ENCODE results near the gene ERG. TPM values are rescaled to one million over a fixed set of nuclear protein-coding genes. Genes with fewer than 3 reads are reported as not detected.

Gene ERG
- total and polyA plus RNA-seq, 4 donors: 3.3 to 6.0 (median 4.1) TPM

GRCh38 chr21:38356883-38357625 is 141.2 kb downstream of the ERG start:
- TF ChIP-seq FOXA1 (IDR thresholded peaks at IDR 0.05): no peak
- TF ChIP-seq GABPA (IDR thresholded peaks at IDR 0.05 in 1 of 2, conservative IDR thresholded peaks at IDR 0.05 in 1 of 2): no peak
- TF ChIP-seq RAD21 (IDR thresholded peaks at IDR 0.05): no peak
- no peak for TF ChIP-seq TAF1 (conservative IDR thresholded peaks at IDR 0.05)
- TF ChIP-seq HNF4A (conservative IDR thresholded peaks at IDR 0.05): no peak
- no peak for TF ChIP-seq FOXA2 (IDR thresholded peaks at IDR 0.05)
- TF ChIP-seq RXRA (IDR thresholded peaks at IDR 0.05): no peak
- no peak for TF ChIP-seq JUND (IDR thresholded peaks at IDR 0.05)
- TF ChIP-seq NR2F2 (IDR thresholded peaks at IDR 0.05): no peak
- TF ChIP-seq ATF3 (IDR thresholded peaks at IDR 0.05): no peak
- Histone ChIP-seq H3K27me3 (ENCODE audit: control insufficient read depth in 4 of 4, insufficient read depth in 4 of 4, low read length in 3 of 4) (peaks cover 0 to 1% (median 0%) of the 10 kb centered on the region in 4 donors), H3K9ac (ENCODE audit: low read depth in 1 of 2, low read length in 2 of 2) (no peak overlapping the region), H3K27ac (ENCODE audit: low read depth in 1 of 2, low read length in 2 of 2) (no peak overlapping the region), H3K4me1 (ENCODE audit: control insufficient read depth in 4 of 4, insufficient read depth in 4 of 4, low read length in 3 of 4) (peaks cover 0 to 3% (median 0%) of the 10 kb centered on the region in 4 donors), H3K36me3 (ENCODE audit: control insufficient read depth in 4 of 4, insufficient read depth in 3 of 4, low read depth in 1 of 4, low read length in 3 of 4) (no peaks in the 10 kb centered on the region), H3K4me3 (ENCODE audit: low read depth in 1 of 3, low read length in 3 of 3) (no peak overlapping the region), H3K9me3 (ENCODE audit: control insufficient read depth in 4 of 4, low read length in 3 of 4) (no peaks in the 10 kb centered on the region)
- no peak for DNase-seq (ENCODE audit: low spot score)
- WGBS: 82% methylated on average over 14 of the region's 14 CpGs

GRCh38 chr21:38355992-38356781 is 142.1 kb downstream of the ERG start:
- Histone ChIP-seq H3K9ac (ENCODE audit: low read depth in 1 of 2, low read length in 2 of 2) (no peak overlapping the region), H3K36me3 (ENCODE audit: control insufficient read depth in 4 of 4, insufficient read depth in 3 of 4, low read depth in 1 of 4, low read length in 3 of 4) (no peaks in the 10 kb centered on the region), H3K9me3 (ENCODE audit: control insufficient read depth in 4 of 4, low read length in 3 of 4) (no peaks in the 10 kb centered on the region), H3K27ac (ENCODE audit: low read depth in 1 of 2, low read length in 2 of 2) (no peak overlapping the region), H3K27me3 (ENCODE audit: control insufficient read depth in 4 of 4, insufficient read depth in 4 of 4, low read length in 3 of 4) (no peaks in the 10 kb centered on the region), H3K4me1 (ENCODE audit: control insufficient read depth in 4 of 4, insufficient read depth in 4 of 4, low read length in 3 of 4) (peaks cover 0 to 3% (median 0%) of the 10 kb centered on the region in 4 donors), H3K4me3 (ENCODE audit: low read depth in 1 of 3, low read length in 3 of 3) (no peak overlapping the region)
- 7% methylated on average over 20 of the region's 20 CpGs for WGBS
- peak; percentile 85 for DNase-seq (ENCODE audit: low spot score)
- peak; percentile 98 for TF ChIP-seq CTCF (IDR thresholded peaks at IDR 0.05; ENCODE audit: low read depth, low read length, missing input control)
- peak; percentile 99 to 100 for TF ChIP-seq RAD21 (IDR thresholded peaks at IDR 0.05)
- no peak for TF ChIP-seq ATF3 (IDR thresholded peaks at IDR 0.05)
- no peak for TF ChIP-seq NR2F2 (IDR thresholded peaks at IDR 0.05)

DNA sequence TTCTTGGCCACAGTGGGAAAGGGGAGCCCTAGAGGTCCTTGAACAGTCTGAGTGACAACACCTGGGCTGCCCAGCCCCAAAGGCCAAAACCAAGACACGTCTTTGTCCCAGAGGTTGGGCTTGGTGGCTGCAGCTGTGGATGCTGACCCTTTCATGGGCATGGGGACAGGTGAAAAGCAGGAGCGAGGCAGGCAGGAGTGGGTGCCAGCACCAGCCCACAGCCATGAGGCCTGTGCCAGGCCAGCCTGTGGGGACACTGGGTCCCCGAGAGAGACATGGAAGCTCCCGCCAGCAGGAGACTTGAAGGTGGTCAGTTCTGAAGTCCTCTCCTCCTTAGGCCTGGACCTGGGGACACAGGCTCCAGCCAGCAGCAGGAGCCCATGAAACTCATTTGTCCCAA is 142.9 kb downstream of the ERG start:
- DNase-seq (ENCODE audit: low spot score): no peak
- Histone ChIP-seq H3K9ac (ENCODE audit: low read depth in 1 of 2, low read length in 2 of 2) (no peak overlapping the region), H3K4me3 (ENCODE audit: low read depth in 1 of 3, low read length in 3 of 3) (no peak overlapping the region), H3K36me3 (ENCODE audit: control insufficient read depth in 4 of 4, insufficient read depth in 3 of 4, low read depth in 1 of 4, low read length in 3 of 4) (no peaks in the 10 kb centered on the region), H3K27me3 (ENCODE audit: control insufficient read depth in 4 of 4, insufficient read depth in 4 of 4, low read length in 3 of 4) (no peaks in the 10 kb centered on the region), H3K27ac (ENCODE audit: low read depth in 1 of 2, low read length in 2 of 2) (no peak overlapping the region), H3K9me3 (ENCODE audit: control insufficient read depth in 4 of 4, low read length in 3 of 4) (no peaks in the 10 kb centered on the region), H3K4me1 (ENCODE audit: control insufficient read depth in 4 of 4, insufficient read depth in 4 of 4, low read length in 3 of 4) (peaks cover 0 to 3% (median 0%) of the 10 kb centered on the region in 4 donors)
- TF ChIP-seq TAF1 (conservative IDR thresholded peaks at IDR 0.05) (no peak), RAD21 (IDR thresholded peaks at IDR 0.05) (no peak), EGR1 (IDR thresholded peaks at IDR 0.05; ENCODE audit: low read depth in 2 of 2) (no peak), NR2F2 (IDR thresholded peaks at IDR 0.05) (no peak), FOXA1 (IDR thresholded peaks at IDR 0.05) (no peak), JUND (IDR thresholded peaks at IDR 0.05) (no peak), YY1 (IDR thresholded peaks at IDR 0.05) (no peak), FOXA2 (IDR thresholded peaks at IDR 0.05) (no peak), SP1 (IDR thresholded peaks at IDR 0.05) (no peak), ZBTB33 (IDR thresholded peaks at IDR 0.05) (no peak), ATF3 (IDR thresholded peaks at IDR 0.05) (no peak), CTCF (IDR thresholded peaks at IDR 0.05; ENCODE audit: low read depth, low read length, missing input control) (no peak), RXRA (IDR thresholded peaks at IDR 0.05) (no peak), HNF4A (conservative IDR thresholded peaks at IDR 0.05) (no peak), HNF4G (IDR thresholded peaks at IDR 0.05) (no peak)
- TF ChIP-seq, protein P1, sequence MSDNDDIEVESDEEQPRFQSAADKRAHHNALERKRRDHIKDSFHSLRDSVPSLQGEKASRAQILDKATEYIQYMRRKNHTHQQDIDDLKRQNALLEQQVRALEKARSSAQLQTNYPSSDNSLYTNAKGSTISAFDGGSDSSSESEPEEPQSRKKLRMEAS (IDR thresholded peaks at IDR 0.05): no peak
- WGBS: 95% methylated on average over 4 of the region's 4 CpGs
